Endodermal cell (in vitro differentiated cells): ENCODE measurements around the gene CYSTM1. TPM values are rescaled to one million over a fixed set of nuclear protein-coding genes. Genes with fewer than 3 reads are reported as not detected.
A peak's percentile ranks its signal among the peaks of the same experiment; 100 is the strongest.

Source experiments
- DNase-seq: peaks from one replicate; pipeline ENCODE4 v3.0.0-alpha.2; 2017
- H3K27ac ChIP-seq: 2 replicates; pipeline ENCODE4 v1.5.1; 2013; ENCODE audit warnings: mild to moderate bottlenecking, low read depth, low read length, moderate library complexity
- H3K27me3 ChIP-seq: 2 replicates; pipeline ENCODE4 v1.6.1; 2013; ENCODE audit warnings: mild to moderate bottlenecking, low read length, moderate library complexity; ENCODE audit not compliant: insufficient read depth, control insufficient read depth, poor library complexity, severe bottlenecking
- H3K36me3 ChIP-seq: 2 replicates; pipeline ENCODE4 v1.7.0; 2013; ENCODE audit warnings: mild to moderate bottlenecking, low read length, moderate library complexity; ENCODE audit not compliant: control insufficient read depth, insufficient read depth
- H3K4me1 ChIP-seq: one replicate; pipeline ENCODE4 v1.7.0; 2013; ENCODE audit warnings: low read length; ENCODE audit not compliant: control insufficient read depth, insufficient read depth
- H3K4me3 ChIP-seq: 2 replicates; pipeline ENCODE4 v1.5.1; 2013; ENCODE audit warnings: mild to moderate bottlenecking, low read length, moderate library complexity
- H3K9ac ChIP-seq: 2 replicates; pipeline ENCODE4 v1.6.1; 2013; ENCODE audit warnings: mild to moderate bottlenecking, low read length, moderate library complexity; ENCODE audit not compliant: poor library complexity, severe bottlenecking; ENCODE audit errors: extremely low read depth
- H3K9me3 ChIP-seq: 2 replicates; pipeline ENCODE4 v1.6.1; 2013; ENCODE audit warnings: mild to moderate bottlenecking, low read length, moderate library complexity; ENCODE audit not compliant: control insufficient read depth
- H3K27ac Mint-ChIP-seq: 2 replicates; pipeline ENCODE4 v1.8.0; 2020; ENCODE audit warnings: mixed read lengths
- H3K27me3 Mint-ChIP-seq: 2 replicates; pipeline ENCODE4 v1.8.0; 2021; ENCODE audit warnings: mild to moderate bottlenecking, mixed read lengths; ENCODE audit not compliant: insufficient read depth
- H3K36me3 Mint-ChIP-seq: 2 replicates; pipeline ENCODE4 v1.8.0; 2020; ENCODE audit warnings: low read depth, mixed read lengths
- H3K4me1 Mint-ChIP-seq: 2 replicates; pipeline ENCODE4 v1.8.0; 2020; ENCODE audit warnings: mixed read lengths
- H3K4me3 Mint-ChIP-seq: 2 replicates; pipeline ENCODE4 v1.8.0; 2020; ENCODE audit warnings: mild to moderate bottlenecking, moderate library complexity, mixed read lengths
- H3K9me3 Mint-ChIP-seq: 2 replicates; pipeline ENCODE4 v1.8.0; 2020; ENCODE audit warnings: mild to moderate bottlenecking, mixed read lengths
- WGBS, 2 experiments: methylation state at CpG; one replicate each; pipeline versions ENCODE4 v1.1.5 to v1.1.7; 2013; ENCODE audit warnings: missing lambda C conversion rate in 2 of 2, mixed read lengths in 1 of 2; ENCODE audit not compliant: insufficient coverage in 1 of 2, insufficient read length in 1 of 2; 5-methylcytosine and 5-hydroxymethylcytosine counted together
- total RNA-seq, 2 donors: library from RNA; stranded (reverse); fragmentation: NEBNext Ultra II Directional in 1 of 2; extraction: Animal tissue kit (Norgen Biotek cat#: 25700) in 1 of 2; gene quantifications; 2 replicates in 1 of 2; 3 replicates in 1 of 2; pipeline ENCODE4 v1.2.1, GENCODE V29; 2021
- TF ChIP-seq, protein P1 (sequence below): fragments of 200-600 bp; sonication (generic); conservative IDR thresholded peaks from 2 replicates; pipeline ENCODE4 v1.5.0; 2021; ENCODE audit warnings: antibody characterized with exemption, mild to moderate bottlenecking

The CYSTM1 gene
- total RNA-seq, 2 donors from 2014 or later, result 30.7 to 38.1 TPM

DNA sequence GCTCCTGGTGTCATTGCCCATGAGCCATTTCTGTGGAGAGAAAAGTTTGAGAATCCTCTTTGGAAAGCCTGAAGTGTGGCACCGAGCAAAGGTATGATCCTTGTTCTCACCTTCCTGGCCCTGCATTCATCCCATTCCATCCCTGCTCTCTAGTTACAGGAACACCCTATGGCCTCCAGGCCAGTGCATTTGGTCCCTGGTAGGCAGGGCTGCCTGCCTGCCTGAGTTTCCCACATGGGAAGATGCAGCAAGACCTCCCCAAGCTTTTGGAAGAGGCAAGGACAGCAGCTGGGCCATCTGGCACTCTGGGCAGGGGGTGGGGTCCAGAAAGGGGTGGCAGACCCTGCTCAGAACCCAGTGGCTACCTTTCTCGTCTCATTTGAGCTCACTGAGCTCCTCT is 24.8 kb upstream of the CYSTM1 start:
- TF ChIP-seq, protein P1, sequence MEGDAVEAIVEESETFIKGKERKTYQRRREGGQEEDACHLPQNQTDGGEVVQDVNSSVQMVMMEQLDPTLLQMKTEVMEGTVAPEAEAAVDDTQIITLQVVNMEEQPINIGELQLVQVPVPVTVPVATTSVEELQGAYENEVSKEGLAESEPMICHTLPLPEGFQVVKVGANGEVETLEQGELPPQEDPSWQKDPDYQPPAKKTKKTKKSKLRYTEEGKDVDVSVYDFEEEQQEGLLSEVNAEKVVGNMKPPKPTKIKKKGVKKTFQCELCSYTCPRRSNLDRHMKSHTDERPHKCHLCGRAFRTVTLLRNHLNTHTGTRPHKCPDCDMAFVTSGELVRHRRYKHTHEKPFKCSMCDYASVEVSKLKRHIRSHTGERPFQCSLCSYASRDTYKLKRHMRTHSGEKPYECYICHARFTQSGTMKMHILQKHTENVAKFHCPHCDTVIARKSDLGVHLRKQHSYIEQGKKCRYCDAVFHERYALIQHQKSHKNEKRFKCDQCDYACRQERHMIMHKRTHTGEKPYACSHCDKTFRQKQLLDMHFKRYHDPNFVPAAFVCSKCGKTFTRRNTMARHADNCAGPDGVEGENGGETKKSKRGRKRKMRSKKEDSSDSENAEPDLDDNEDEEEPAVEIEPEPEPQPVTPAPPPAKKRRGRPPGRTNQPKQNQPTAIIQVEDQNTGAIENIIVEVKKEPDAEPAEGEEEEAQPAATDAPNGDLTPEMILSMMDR, result no peak
- peaks cover 45% of the 10 kb centered on the region for H3K27me3 Mint-ChIP-seq

DNA sequence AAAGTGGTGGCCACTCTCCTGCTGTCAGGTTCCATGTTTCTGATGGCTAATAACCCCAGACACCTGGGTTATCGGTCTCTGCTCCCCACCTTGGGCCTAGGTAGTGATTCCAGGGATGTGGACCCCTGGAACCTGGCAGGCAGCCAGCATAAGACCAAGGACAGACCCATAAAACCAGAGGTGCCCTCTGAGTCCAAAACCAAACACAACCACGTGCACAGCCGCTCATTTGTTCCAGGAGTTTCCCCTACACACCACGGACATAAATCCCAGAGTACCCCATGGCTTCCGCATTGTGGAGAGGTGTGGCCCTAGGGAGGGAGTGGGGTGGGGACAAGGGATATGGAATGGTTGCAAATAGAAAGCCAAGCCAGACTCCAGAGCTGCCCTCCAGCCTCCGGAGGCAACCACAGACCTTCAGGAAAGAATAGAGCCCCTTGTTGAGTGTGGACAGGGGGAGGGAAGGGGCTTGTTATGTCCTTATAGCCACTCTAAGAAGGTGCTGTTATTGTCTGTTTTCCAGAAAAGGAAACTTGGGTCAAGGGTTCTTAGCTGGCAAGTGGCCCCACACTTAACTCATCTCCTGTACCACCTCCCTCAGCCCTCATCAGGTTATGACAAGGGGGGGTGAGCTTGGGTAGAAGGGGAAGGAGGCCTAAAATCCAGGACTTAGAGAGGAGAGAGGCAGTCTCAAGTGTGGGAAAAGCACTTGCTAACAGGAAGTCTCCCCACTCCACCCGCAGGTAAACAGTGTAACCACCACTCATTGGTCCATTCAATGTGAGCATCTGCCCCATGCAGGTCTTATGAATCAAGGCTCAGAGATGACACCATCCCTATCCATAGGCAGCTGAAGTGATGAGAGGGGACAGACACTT is 23.6 kb upstream of the CYSTM1 start:
- Histone ChIP-seq H3K27me3 (peaks cover 23% of the 10 kb centered on the region), H3K36me3 (no peaks in the 10 kb centered on the region), H3K9me3 (no peaks in the 10 kb centered on the region), H3K9ac (no peak overlapping the region), H3K27ac (no peak overlapping the region), H3K4me1 (no peaks in the 10 kb centered on the region), H3K4me3 (no peak overlapping the region)
- TF ChIP-seq, protein P1, result no peak
- WGBS, 2 experiments, result 84 to 92% methylated on average over 4 to 7 of the region's 7 CpGs
- DNase-seq, result no peak
- Mint-ChIP-seq H3K4me3 (no peak overlapping the region), H3K36me3 (no peaks in the 10 kb centered on the region), H3K27ac (no peak overlapping the region), H3K9me3 (no peaks in the 10 kb centered on the region), H3K4me1 (peaks cover 18% of the 10 kb centered on the region), H3K27me3 (peaks cover 34% of the 10 kb centered on the region)

More for the DNA sequence above, 24.8 kb upstream of the CYSTM1 start:
- H3K4me1 ChIP-seq, result peaks cover 5% of the 10 kb centered on the region
- Mint-ChIP-seq H3K36me3 (no peaks in the 10 kb centered on the region), H3K4me1 (peaks cover 21% of the 10 kb centered on the region), H3K27ac (no peak overlapping the region), H3K4me3 (no peak overlapping the region), H3K9me3 (no peaks in the 10 kb centered on the region)
- H3K27me3 ChIP-seq, result peaks cover 35% of the 10 kb centered on the region
- no peak overlapping the region for H3K4me3 ChIP-seq
- no peaks in the 10 kb centered on the region for H3K9me3 ChIP-seq
- H3K9ac ChIP-seq, result no peak overlapping the region
- peak; percentile 8 for DNase-seq
- 77 to 81% methylated on average over 2 of the region's 2 CpGs for WGBS, 2 experiments
- no peak overlapping the region for H3K27ac ChIP-seq
- H3K36me3 ChIP-seq, result no peaks in the 10 kb centered on the region

DNA sequence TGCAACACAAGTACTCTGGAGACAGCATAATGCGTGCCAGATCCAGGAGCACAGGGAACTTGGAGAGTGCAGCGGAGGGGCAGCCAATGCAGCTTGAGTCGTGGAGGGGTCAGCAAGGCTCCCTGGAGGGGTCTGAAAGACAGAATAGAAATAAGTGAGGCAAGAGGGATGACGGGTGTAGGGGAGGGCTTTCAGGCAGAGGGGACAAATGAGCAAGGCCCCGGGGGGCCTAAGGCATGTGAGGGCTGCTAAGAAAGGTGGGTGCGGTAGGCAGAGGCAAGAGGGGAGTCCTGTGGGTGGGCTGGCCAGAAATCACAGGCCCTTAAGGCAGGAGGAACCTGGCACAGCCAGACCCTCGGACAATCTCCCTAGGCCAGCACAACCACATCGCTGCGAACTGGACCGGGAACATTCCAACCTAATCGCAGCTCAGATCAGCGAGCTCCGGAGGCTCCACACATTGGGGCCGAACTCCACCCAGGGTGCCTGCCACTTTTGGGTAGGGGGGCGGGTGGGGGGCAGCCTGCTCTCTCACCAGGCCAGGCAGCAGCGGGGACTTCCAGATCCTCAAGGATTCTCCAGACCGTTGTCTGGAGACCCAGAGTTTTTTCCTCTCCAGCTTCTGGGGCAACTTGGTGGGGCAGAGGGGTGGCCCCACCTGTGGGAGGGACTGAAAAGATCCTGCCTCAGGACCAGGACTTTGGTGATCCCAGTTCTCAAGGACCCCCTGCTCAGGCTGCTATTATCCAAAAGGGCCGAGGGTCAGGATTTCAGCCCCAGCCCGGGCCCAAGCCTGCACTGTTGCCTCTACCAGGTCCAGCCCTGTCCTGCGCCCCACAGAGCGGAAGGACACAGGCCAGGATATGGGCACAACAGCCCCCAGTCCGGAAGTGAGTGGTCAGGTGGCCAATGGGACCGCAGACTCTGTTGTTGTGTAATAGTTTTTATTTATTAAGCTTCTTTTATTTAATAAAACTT is 22.7 kb upstream of the CYSTM1 start:
- Histone ChIP-seq H3K4me1 (no peaks in the 10 kb centered on the region), H3K4me3 (no peak overlapping the region), H3K9me3 (no peaks in the 10 kb centered on the region), H3K9ac (no peak overlapping the region), H3K27ac (no peak overlapping the region), H3K36me3 (no peaks in the 10 kb centered on the region), H3K27me3 (peaks cover 14% of the 10 kb centered on the region)
- H3K36me3 Mint-ChIP-seq, result no peaks in the 10 kb centered on the region
- WGBS, 2 experiments, result 81 to 82% methylated on average over 11 to 22 of the region's 23 CpGs
- H3K27me3 Mint-ChIP-seq, result peaks cover 24% of the 10 kb centered on the region
- DNase-seq, result no peak
- H3K4me3 Mint-ChIP-seq, result no peak overlapping the region
- H3K9me3 Mint-ChIP-seq, result no peaks in the 10 kb centered on the region
- H3K4me1 Mint-ChIP-seq, result peaks cover 16% of the 10 kb centered on the region
- TF ChIP-seq, protein P1, result no peak
- peak overlapping the region; percentile 23 for H3K27ac Mint-ChIP-seq
